Glutamatergic neuron (in vitro differentiated cells): Measurements from ENCODE around the gene PLPPR3. TPM values are rescaled to one million over a fixed set of nuclear protein-coding genes. Genes with fewer than 3 reads are reported as not detected.

Experiments used
- DNase-seq: peaks from one replicate; pipeline ENCODE4 v3.0.0; 2022
- H3K27ac Mint-ChIP-seq: one replicate; pipeline ENCODE4 v1.8.0; 2020; ENCODE audit warnings: mild to moderate bottlenecking, mixed read lengths, inconsistent platforms; ENCODE audit not compliant: unreplicated experiment
- H3K27me3 Mint-ChIP-seq: one replicate; pipeline ENCODE4 v1.8.0; 2020; ENCODE audit warnings: mild to moderate bottlenecking, moderate library complexity, mixed read lengths, inconsistent platforms; ENCODE audit not compliant: unreplicated experiment
- H3K36me3 Mint-ChIP-seq: one replicate; pipeline ENCODE4 v1.8.0; 2020; ENCODE audit warnings: mild to moderate bottlenecking, mixed read lengths, inconsistent platforms; ENCODE audit not compliant: unreplicated experiment
- H3K4me1 Mint-ChIP-seq: one replicate; pipeline ENCODE4 v1.8.0; 2020; ENCODE audit warnings: mild to moderate bottlenecking, low read depth, mixed read lengths, inconsistent platforms; ENCODE audit not compliant: unreplicated experiment
- H3K4me3 Mint-ChIP-seq: one replicate; pipeline ENCODE4 v1.8.0; 2020; ENCODE audit warnings: mild to moderate bottlenecking, mixed read lengths, inconsistent platforms; ENCODE audit not compliant: unreplicated experiment
- H3K9me3 Mint-ChIP-seq: one replicate; pipeline ENCODE4 v1.8.0; 2020; ENCODE audit warnings: mild to moderate bottlenecking, moderate library complexity, mixed read lengths, inconsistent platforms; ENCODE audit not compliant: unreplicated experiment
- CTCF ChIP-seq: fragments of 200-600 bp; sonication (generic); IDR thresholded peaks from one replicate; pipeline ENCODE4 v1.5.0; 2021; ENCODE audit not compliant: partially characterized antibody, unreplicated experiment
- total RNA-seq: library from RNA; stranded (reverse); fragmentation: NEBNext Ultra II Directional; extraction: Animal tissue kit (Norgen Biotek cat#: 25700); gene quantifications from one replicate; pipeline ENCODE4 v1.2.1, GENCODE V29; 2021; ENCODE audit not compliant: unreplicated experiment

The PLPPR3 gene
- total RNA-seq, 1 donor from 2014 or later = 392 TPM

GRCh38 chr19:782185-782877, 39.4 kb downstream of the PLPPR3 start:
- Mint-ChIP-seq H3K27me3 (peaks cover 8% of the 10 kb centered on the region), H3K36me3 (no peaks in the 10 kb centered on the region), H3K9me3 (peaks cover 3% of the 10 kb centered on the region), H3K27ac (no peak overlapping the region), H3K4me3 (no peak overlapping the region), H3K4me1 (peaks cover 7% of the 10 kb centered on the region)
- no peak for DNase-seq
- no peak for TF ChIP-seq CTCF

GRCh38 chr19:781800-782184, 40.0 kb downstream of the PLPPR3 start:
- no peaks in the 10 kb centered on the region for H3K36me3 Mint-ChIP-seq

GRCh38 chr19:780935-781334, 40.8 kb downstream of the PLPPR3 start:
- H3K27ac Mint-ChIP-seq = no peak overlapping the region
- H3K4me1 Mint-ChIP-seq = peaks cover 9% of the 10 kb centered on the region
- peaks cover 7% of the 10 kb centered on the region for H3K27me3 Mint-ChIP-seq
- H3K4me3 Mint-ChIP-seq = no peak overlapping the region
- H3K9me3 Mint-ChIP-seq = peaks cover 7% of the 10 kb centered on the region
- TF ChIP-seq CTCF = no peak
- DNase-seq = no peak
- H3K36me3 Mint-ChIP-seq = no peaks in the 10 kb centered on the region

More at GRCh38 chr19:781800-782184, 40.0 kb downstream of the PLPPR3 start:
- Mint-ChIP-seq H3K4me3 (no peak overlapping the region), H3K9me3 (peaks cover 3% of the 10 kb centered on the region), H3K4me1 (peaks cover 7% of the 10 kb centered on the region), H3K27me3 (peaks cover 8% of the 10 kb centered on the region), H3K27ac (no peak overlapping the region)
- DNase-seq = no peak
- TF ChIP-seq CTCF = no peak

GRCh38 chr19:778910-779653, 42.7 kb downstream of the PLPPR3 start:
- no peaks in the 10 kb centered on the region for H3K36me3 Mint-ChIP-seq

More at GRCh38 chr19:778910-779653, 42.7 kb downstream of the PLPPR3 start:
- DNase-seq = no peak
- no peak for TF ChIP-seq CTCF
- Mint-ChIP-seq H3K4me3 (no peak overlapping the region), H3K4me1 (peaks cover 9% of the 10 kb centered on the region), H3K27ac (no peak overlapping the region), H3K9me3 (peaks cover 7% of the 10 kb centered on the region), H3K27me3 (peaks cover 7% of the 10 kb centered on the region)
